Right cardiac atrium (tissue), 5 donors: Measurements from ENCODE around the gene OR1E2. TPM values are rescaled to one million over a fixed set of nuclear protein-coding genes. Genes with fewer than 3 reads are reported as not detected.
"Not testable (repeated sequence)": the region's sequence is repeated elsewhere in the genome, so short reads cannot be mapped to it uniquely, and the experiment has no call there.

ENCODE experiments used
- ATAC-seq, 2 donors: fragments of 200-7000 bp; cut with Tn5 transposase; one replicate each; pipeline versions ENCODE4 v1.8.0 to v1.9.1; 2020; ENCODE audit warnings: moderate library complexity in 2 of 2, mild to moderate bottlenecking in 1 of 2
- DNase-seq, 3 donors: peaks; one replicate each; pipeline ENCODE4 v3.0.0-alpha.2; 2020
- H3K27ac ChIP-seq: one replicate; pipeline ENCODE4 v1.5.1; 2013; ENCODE audit warnings: mild to moderate bottlenecking, low read length, control low read depth, moderate library complexity
- H3K27me3 ChIP-seq: one replicate; pipeline ENCODE4 v1.6.1; 2013; ENCODE audit not compliant: control insufficient read depth, insufficient read depth
- H3K4me1 ChIP-seq: one replicate; pipeline ENCODE4 v1.6.1; 2013; ENCODE audit warnings: low read length; ENCODE audit not compliant: control insufficient read depth, insufficient read depth
- H3K4me3 ChIP-seq: one replicate; pipeline ENCODE4 v1.5.1; 2013; ENCODE audit warnings: low read length, control low read depth
- H3K9me3 ChIP-seq: one replicate; pipeline ENCODE4 v1.6.1; 2013; ENCODE audit warnings: low read length; ENCODE audit not compliant: control insufficient read depth
- WGBS: extraction: QIAGEN DNeasy Blood & Tissue Kit; methylation state at CpG from one replicate; pipeline ENCODE4 v1.1.7; 2013; 5-methylcytosine and 5-hydroxymethylcytosine counted together
- intact Hi-C, 4 donors: fragments of 100-400 bp; cut with DNase I; formaldehyde crosslinking; loops; one replicate each; pipeline versions ENCODE4 v1.11.0 to v1.14.0; 2022 to 2023
- long read RNA-seq, 4 donors: library from polyadenylated mRNA; unstranded; transcript quantifications; one replicate each; pipeline ENCODE4 v2.0.0, GENCODE V29; 2020 to 2021
- polyA plus RNA-seq: library from polyadenylated mRNA; stranded (reverse); fragments of 200-250 nt; gene quantifications from one replicate; pipeline ENCODE4 v1.2.3, GENCODE V29; 2013
- total RNA-seq, 4 donors: library from RNA; stranded (reverse); fragmentation: NEBNext Ultra II Directional; extraction: Animal tissue kit (Norgen Biotek cat#: 25700); gene quantifications; one replicate each; pipeline ENCODE4 v1.2.1, GENCODE V29; 2021
- donor health status: healthy with polysubstance abuse.
- donor health status: DM: no; HTN: yes; CAD: no.
- donor health status: DM: no; HTN: no; CAD: no.
- donor health status: DM: no; HTN: yes; CAD: no; lungs with severe emphysema.
- donor health status: DM: yes; HTN: yes; CAD: no.

The OR1E2 gene
- total RNA-seq, result not detected
- not detected for polyA plus RNA-seq
- long read RNA-seq, donor 1, result 0 reads
- long read RNA-seq, donor 2, result 0 reads
- long read RNA-seq, donor 3, result 0 reads
- long read RNA-seq, donor 4, result 0 reads

GRCh38 chr17:3433741-3434140, at the start of gene OR1E2:
OR1E2 (minus strand) TSS chr17:3433841; CDS start chr17:3433841, 0 bp downstream.
- DNase-seq, result no peak
- Histone ChIP-seq H3K4me1 (no peaks in the 10 kb centered on the region), H3K4me3 (no peak within 1 kb of the TSS), H3K27ac (no peak within 1 kb of the TSS), H3K27me3 (no peaks in the 10 kb centered on the region), H3K9me3 (no peaks in the 10 kb centered on the region)
- 59% methylated on average over 3 of the region's 3 CpGs for WGBS
- intact Hi-C loops, result no loop called here
- no peak for ATAC-seq

GRCh38 chr17:3482852-3483251, 49.2 kb upstream of the OR1E2 start:
- 71% methylated on average over 3 of the region's 3 CpGs for WGBS
- Histone ChIP-seq H3K9me3 (no peaks in the 10 kb centered on the region), H3K4me1 (no peaks in the 10 kb centered on the region), H3K27me3 (no peaks in the 10 kb centered on the region), H3K4me3 (no peak overlapping the region), H3K27ac (no peak overlapping the region)
- ATAC-seq (no peak), DNase-seq (no peak)
- intact Hi-C loops, result no loop called here

- DNase-seq, result no peak
- Histone ChIP-seq H3K4me1 (no peaks in the 10 kb centered on the region), H3K27me3 (no peaks in the 10 kb centered on the region), H3K4me3 (no peak overlapping the region), H3K27ac (no peak overlapping the region), H3K9me3 (no peaks in the 10 kb centered on the region)
- ATAC-seq, result no peak
- intact Hi-C loops, result no loop called here
- 93% methylated on average over 3 of the region's 3 CpGs for WGBS
Measured at GRCh38 chr17:3479988-3480387, 46.3 kb upstream of the OR1E2 start.

- ATAC-seq (peak in 1 of 2 donors; percentile 39), DNase-seq (no peak)
- no peaks in the 10 kb centered on the region for H3K9me3 ChIP-seq
- WGBS, result 49% methylated on average over 7 of the region's 7 CpGs
- intact Hi-C loops, result no loop called here
- no peak within 1 kb of the TSS for H3K27ac ChIP-seq
- H3K27me3 ChIP-seq, result no peaks in the 10 kb centered on the region
- no peaks in the 10 kb centered on the region for H3K4me1 ChIP-seq
- H3K4me3 ChIP-seq, result peak within 1 kb of the TSS; percentile 69
Measured at GRCh38 chr17:3475812-3476610, 42.4 kb upstream of the OR1E2 start, which contains the start of gene ASPA. ASPA (plus strand) TSS chr17:3475997; CDS start chr17:3476160, 163 bp downstream.

- no peaks in the 10 kb centered on the region for H3K27me3 ChIP-seq
- WGBS, result 60% methylated on average over 4 of the region's 4 CpGs
- no peak overlapping the region for H3K27ac ChIP-seq
- ATAC-seq (no peak), DNase-seq (no peak)
- intact Hi-C loops, result no loop called here
- no peaks in the 10 kb centered on the region for H3K9me3 ChIP-seq
- H3K4me1 ChIP-seq, result no peaks in the 10 kb centered on the region
- H3K4me3 ChIP-seq, result no peak overlapping the region
Measured at GRCh38 chr17:3475251-3475685, 41.6 kb upstream of the OR1E2 start.

GRCh38 chr17:3474212-3474611, 40.6 kb upstream of the OR1E2 start:
- Histone ChIP-seq H3K4me1 (no peaks in the 10 kb centered on the region), H3K27ac (no peak overlapping the region), H3K9me3 (no peaks in the 10 kb centered on the region), H3K27me3 (no peaks in the 10 kb centered on the region), H3K4me3 (no peak overlapping the region)
- 30% methylated on average over 3 of the region's 3 CpGs for WGBS
- DNase-seq (no peak), ATAC-seq (no peak)
- intact Hi-C loops, result no loop called here

GRCh38 chr17:3472137-3472536, 38.5 kb upstream of the OR1E2 start:
- H3K4me1 ChIP-seq, result no peaks in the 10 kb centered on the region
- peak in 1 of 3 donors; percentile 37 for DNase-seq
- no peak for ATAC-seq
- H3K27me3 ChIP-seq, result no peaks in the 10 kb centered on the region
- no peak overlapping the region for H3K4me3 ChIP-seq
- no peak overlapping the region for H3K27ac ChIP-seq
- intact Hi-C loops, result no loop called here
- WGBS, result 90% methylated on average over 21 of the region's 21 CpGs
- no peaks in the 10 kb centered on the region for H3K9me3 ChIP-seq

- H3K27me3 ChIP-seq, result no peaks in the 10 kb centered on the region
- H3K9me3 ChIP-seq, result no peaks in the 10 kb centered on the region
- intact Hi-C loops, result no loop called here
- ATAC-seq (no peak), DNase-seq (peak in 1 of 3 donors; percentile 24)
- H3K27ac ChIP-seq, result no peak within 1 kb of the TSS
- no peak within 1 kb of the TSS for H3K4me3 ChIP-seq
- 95% methylated on average over 38 of the region's 38 CpGs for WGBS
- H3K4me1 ChIP-seq, result no peaks in the 10 kb centered on the region
Measured at GRCh38 chr17:3471599-3471998, 38.0 kb upstream of the OR1E2 start, which contains the start of gene SPATA22. SPATA22 (minus strand) TSS chr17:3471819; CDS start chr17:3469325, 2,494 bp downstream.

- no peak overlapping the region for H3K27ac ChIP-seq
- intact Hi-C loops, result no loop called here
- H3K9me3 ChIP-seq, result no peaks in the 10 kb centered on the region
- H3K4me1 ChIP-seq, result no peaks in the 10 kb centered on the region
- ATAC-seq (no peak), DNase-seq (no peak)
- WGBS, result 63% methylated on average over 5 of the region's 5 CpGs
- H3K27me3 ChIP-seq, result no peaks in the 10 kb centered on the region
- no peak overlapping the region for H3K4me3 ChIP-seq
Measured at GRCh38 chr17:3469529-3469928, 35.9 kb upstream of the OR1E2 start.

GRCh38 chr17:3466355-3466754, 32.7 kb upstream of the OR1E2 start:
- H3K27me3 ChIP-seq, DNase-seq, H3K27ac ChIP-seq, H3K9me3 ChIP-seq, intact Hi-C loops, H3K4me3 ChIP-seq, ATAC-seq, H3K4me1 ChIP-seq: not testable (repeated sequence)
- 78% methylated on average over 1 of the region's 1 CpG for WGBS

- ATAC-seq, result no peak
- no peak for DNase-seq
- Histone ChIP-seq H3K9me3 (no peaks in the 10 kb centered on the region), H3K27ac (no peak overlapping the region), H3K4me3 (no peak overlapping the region), H3K4me1 (no peaks in the 10 kb centered on the region), H3K27me3 (no peaks in the 10 kb centered on the region)
- intact Hi-C loops, result no loop called here
- 52% methylated on average over 2 of the region's 2 CpGs for WGBS
Measured at GRCh38 chr17:3448059-3448665, 14.5 kb upstream of the OR1E2 start.
